ENCODE results near the gene DDX42. TPM values are rescaled to one million over a fixed set of nuclear protein-coding genes. Genes with fewer than 3 reads are reported as not detected.
"Not testable (repeated sequence)": the region's sequence is repeated elsewhere in the genome, so short reads cannot be mapped to it uniquely, and the experiment has no call there.

The DDX42 gene
- polyA plus RNA-seq, 2 of the 4 experiments (the other 2 are of a cell fraction) = 124 to 262 TPM

GRCh38 chr17:63854709-63855108 lies 80.7 kb downstream of the DDX42 start (continued):
- TF ChIP-seq RCOR1 (IDR thresholded peaks at IDR 0.05; ENCODE audit: low read depth, low read length) (no peak), RARB (CRISPR knock-in tag; IDR thresholded peaks at IDR 0.05) (no peak), FOSB (CRISPR knock-in tag; IDR thresholded peaks at IDR 0.05) (no peak), TFCP2L1 (CRISPR knock-in tag; IDR thresholded peaks at IDR 0.05) (no peak), HDAC2 (IDR thresholded peaks at IDR 0.05) (no peak), ZNF302 (CRISPR knock-in tag; IDR thresholded peaks at IDR 0.05) (no peak)

- ChIA-PET POLR2A (no interaction called here), CTCF (interaction anchor here (0.7 to 4.7 kb wide), 4 partner anchors 11 to 171 kb away, joined by 3 to 46 read pairs (median 5); partner anchors contain the start of gene GH2)
- TF ChIP-seq HES2 (IDR thresholded peaks at IDR 0.05) = no peak
- TF ChIP-seq TFCP2L1 (CRISPR knock-in tag; IDR thresholded peaks at IDR 0.05) = no peak
- TF ChIP-seq HMGXB4 (CRISPR knock-in tag; IDR thresholded peaks at IDR 0.05; ENCODE audit: borderline replicate concordance) = no peak
- no peak for TF ChIP-seq BHLHE40 (IDR thresholded peaks at IDR 0.05; ENCODE audit: low read depth, low read length)
- TF ChIP-seq SREBF2 (IDR thresholded peaks at IDR 0.05) = no peak
- TF ChIP-seq REST (IDR thresholded peaks at IDR 0.05) = no peak
- no peak for TF ChIP-seq RARB (CRISPR knock-in tag; IDR thresholded peaks at IDR 0.05)
- TF ChIP-seq BCL3 (IDR thresholded peaks at IDR 0.05) = no peak
- no peak for TF ChIP-seq CTCF (IDR thresholded peaks at IDR 0.05)
- no peak for TF ChIP-seq RAD21 (conservative IDR thresholded peaks at IDR 0.05 in 1 of 2, IDR thresholded peaks at IDR 0.05 in 1 of 2)
- TF ChIP-seq ZNF302 (CRISPR knock-in tag; IDR thresholded peaks at IDR 0.05) = no peak
- Histone ChIP-seq H3K9me3 (no peaks in the 10 kb centered on the region), H3K4me1 (no peaks in the 10 kb centered on the region), H3K4me3 (no peak overlapping the region), H3K27ac (no peak overlapping the region), H3K4me2 (no peak overlapping the region)
- WGBS (ENCODE audit: missing lambda C conversion rate) = 54% methylated on average over 8 of the region's 8 CpGs
- no peak for DNase-seq (ENCODE audit: low read depth in 1 of 2, low spot score in 1 of 2)
- ATAC-seq = no peak
- FAIRE-seq = no peak
Observed at GRCh38 chr17:63855185-63855584, 81.2 kb downstream of the DDX42 start.

- FAIRE-seq = not testable (repeated sequence)
Observed at GRCh38 chr17:63856425-63856824, 82.5 kb downstream of the DDX42 start.

More at GRCh38 chr17:63856425-63856824, 82.5 kb downstream of the DDX42 start:
- H3K4me3 ChIP-seq; POLR2A ChIA-PET; H3K27ac ChIP-seq; H3K9me3 ChIP-seq; H3K4me1 ChIP-seq; DNase-seq (ENCODE audit: low read depth in 1 of 2, low spot score in 1 of 2); H3K4me2 ChIP-seq; ATAC-seq: not testable (repeated sequence)
- CTCF ChIA-PET = interaction anchor here (0.7 to 4.7 kb wide), 2 partner anchors 10 to 23 kb away, joined by 3 to 46 read pairs; no protein-coding TSS in a partner anchor
- WGBS (ENCODE audit: missing lambda C conversion rate) = 83% methylated on average over 8 of the region's 8 CpGs
